Gastroesophageal sphincter (tissue), 3 donors: ENCODE results near the gene OTUD3.

ENCODE experiments used
- CTCF ChIP-seq, 4 experiments: fragments of 200-600 bp in 2 of 4; fragments of 450-650 bp in 2 of 4; sonication (generic) in 1 of 4; IDR thresholded peaks; one replicate each; pipeline ENCODE4 v1.5.1; 2017 to 2019; ENCODE audit warnings: antibody characterized with exemption in 4 of 4, mild to moderate bottlenecking in 2 of 4, moderate library complexity in 2 of 4
- POLR2A ChIP-seq, 2 donors: fragments of 450-650 bp; IDR thresholded peaks; one replicate each; pipeline ENCODE4 v1.6.1; 2017; ENCODE audit warnings: antibody characterized with exemption in 2 of 2, mild to moderate bottlenecking in 2 of 2, moderate library complexity in 1 of 2

DNA sequence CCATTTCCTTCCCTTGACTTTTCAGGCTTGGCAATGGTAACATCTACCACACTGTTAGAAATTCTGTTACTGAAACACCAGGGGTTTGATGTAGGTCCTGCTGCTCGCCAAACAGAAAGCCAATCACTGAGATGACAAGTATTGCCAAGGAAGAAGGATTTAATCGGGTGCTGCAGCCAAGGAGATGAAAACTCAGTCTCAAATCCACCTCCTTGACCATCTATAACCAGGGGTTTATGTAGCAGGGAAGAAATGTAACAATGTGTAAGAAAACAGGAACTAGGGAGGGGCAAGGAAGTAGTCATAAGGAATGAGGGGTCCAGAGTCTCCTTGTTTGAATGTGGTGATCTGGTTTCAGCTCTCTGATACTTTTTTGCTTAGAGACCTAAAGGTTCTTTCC, 71.9 kb downstream of the OTUD3 start:
- no peak for TF ChIP-seq CTCF (IDR thresholded peaks at IDR 0.05)
- no peak for TF ChIP-seq POLR2A (IDR thresholded peaks at IDR 0.05)
